PC-9 (cell line): ENCODE results near the gene CLCN3. TPM values are rescaled to one million over a fixed set of nuclear protein-coding genes. Genes with fewer than 3 reads are reported as not detected.
"Not testable (repeated sequence)": the region's sequence is repeated elsewhere in the genome, so short reads cannot be mapped to it uniquely, and the experiment has no call there.

Experiments
- BruUV-seq: library from RNA; stranded (reverse); fragments of 400-500 nt; replicated peaks from 2 replicates; lab custom pipeline; 2021; lab: Mats Ljungman, UMichigan
- CTCF ChIA-PET: fragments of 300-600 bp; sonication (Branson Sonifier 250); formaldehyde crosslinking; loops from one replicate; lab custom pipeline; 2022; ENCODE audit warnings: antibody characterized with exemption; lab: Charles Lee
- POLR2A ChIA-PET: fragments of 300-600 bp; sonication (Branson Sonifier 250); formaldehyde crosslinking; loops from one replicate; lab custom pipeline; 2022; ENCODE audit warnings: antibody characterized with exemption; ENCODE audit not compliant: unreplicated experiment; lab: Charles Lee
- DNase-seq, 2 experiments: peaks; one replicate each; pipeline versions ENCODE4 v3.0.0 to v3.0.0-alpha.2; 2015 to 2022; ENCODE audit warnings: mixed read lengths in 1 of 2
- H2AFZ ChIP-seq: fragments of 200-600 bp; sonication (generic); 2 replicates; pipeline ENCODE4 v1.8.1; 2017; ENCODE audit warnings: antibody characterized with exemption
- H3F3A ChIP-seq: fragments of 200-600 bp; sonication (generic); 2 replicates; pipeline ENCODE4 v1.8.1; 2017; ENCODE audit warnings: antibody characterized with exemption, mild to moderate bottlenecking, low read depth; ENCODE audit not compliant: insufficient read depth
- H3K27ac ChIP-seq: fragments of 200-600 bp; sonication (generic); 2 replicates; pipeline ENCODE4 v1.6.1; 2016; ENCODE audit warnings: mixed run types
- H3K27me3 ChIP-seq: fragments of 200-600 bp; sonication (generic); 2 replicates; pipeline ENCODE4 v1.6.1; 2016; ENCODE audit warnings: low read depth, mixed run types; ENCODE audit not compliant: insufficient read depth
- H3K36me3 ChIP-seq: fragments of 200-600 bp; sonication (generic); 2 replicates; pipeline ENCODE4 v1.6.1; 2016; ENCODE audit warnings: low read depth, mixed run types
- H3K4me1 ChIP-seq: fragments of 200-600 bp; sonication (generic); replicated peaks from 2 replicates; pipeline ENCODE4 v1.6.1; 2016; ENCODE audit warnings: mixed run types; ENCODE audit not compliant: insufficient read depth
- H3K4me2 ChIP-seq: fragments of 200-600 bp; sonication (generic); 2 replicates; pipeline ENCODE4 v1.6.1; 2017; ENCODE audit warnings: mixed run types
- H3K4me3 ChIP-seq: fragments of 200-600 bp; sonication (generic); 2 replicates; pipeline ENCODE4 v1.6.1; 2016; ENCODE audit warnings: mixed run types
- H3K79me2 ChIP-seq: fragments of 200-600 bp; sonication (generic); 2 replicates; pipeline ENCODE4 v1.6.1; 2017; ENCODE audit warnings: low read depth, mixed run types
- H3K9me2 ChIP-seq: fragments of 200-600 bp; sonication (generic); 2 replicates; pipeline ENCODE4 v1.8.1; 2017; ENCODE audit warnings: mild to moderate bottlenecking; ENCODE audit not compliant: insufficient read depth
- H3K9me3 ChIP-seq: fragments of 200-600 bp; sonication (generic); 2 replicates; pipeline ENCODE4 v1.8.1; 2016; ENCODE audit warnings: low read depth; ENCODE audit not compliant: insufficient read depth
- H4K20me1 ChIP-seq: fragments of 200-600 bp; sonication (generic); 2 replicates; pipeline ENCODE4 v1.8.1; 2017; ENCODE audit not compliant: insufficient read depth
- EZH2 ChIP-seq: fragments of 200-600 bp; sonication (generic); IDR thresholded peaks from 2 replicates; pipeline ENCODE4 v1.8.0; 2017; ENCODE audit warnings: antibody characterized with exemption, low read depth
- intact Hi-C: fragments of 100-400 bp; cut with micrococcal nuclease; formaldehyde crosslinking; loops from one replicate; pipeline ENCODE4 v1.10.0; 2022; ENCODE audit not compliant: unreplicated experiment
- total RNA-seq: library from RNA; stranded (reverse); gene quantifications from 2 replicates; pipeline ENCODE4 v1.2.3, GENCODE V29; 2021
- TF ChIP-seq, protein P1 (sequence below): fragments of 200-600 bp; sonication (generic); conservative IDR thresholded peaks from 2 replicates; pipeline ENCODE4 v1.6.1; 2017; ENCODE audit warnings: mixed run types, antibody characterized with exemption, mild to moderate bottlenecking, moderate library complexity

CLCN3 gene
- total RNA-seq, 1 experiment from 2014 or later: 51.6 TPM

DNA sequence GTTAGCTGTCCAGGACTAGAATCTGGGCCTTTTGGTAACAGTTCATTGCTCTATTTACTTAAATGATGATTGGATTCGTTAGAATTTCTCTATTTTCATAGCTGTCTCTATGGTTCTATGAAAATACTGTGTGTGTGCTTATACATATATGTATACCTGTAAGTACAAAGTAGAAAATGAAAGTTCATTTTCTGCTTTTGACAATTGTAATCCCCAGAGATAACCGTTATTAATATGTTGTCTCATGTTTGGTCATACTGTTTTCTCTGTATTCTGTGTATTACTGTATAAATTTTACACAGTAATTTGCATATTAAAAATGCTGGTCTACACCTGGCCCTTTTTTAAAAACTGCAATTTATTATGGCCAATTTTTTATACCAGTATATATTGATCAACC is 55.4 kb downstream of the CLCN3 start:
- Histone ChIP-seq H3K79me2 (0 out of 2 replicates have a peak, but pooled peaks cover 9% of the 10 kb centered on the region), H3K4me1 (no peaks in the 10 kb centered on the region), H3F3A (no peaks in the 10 kb centered on the region), H3K4me3 (no peak overlapping the region), H3K9me3 (no peaks in the 10 kb centered on the region), H3K27me3 (no peaks in the 10 kb centered on the region), H4K20me1 (no peaks in the 10 kb centered on the region), H3K36me3 (no peaks in the 10 kb centered on the region), H2AFZ (no peak overlapping the region), H3K9me2 (no peaks in the 10 kb centered on the region), H3K27ac (no peak overlapping the region), H3K4me2 (no peak overlapping the region)
- TF ChIP-seq, protein P1, sequence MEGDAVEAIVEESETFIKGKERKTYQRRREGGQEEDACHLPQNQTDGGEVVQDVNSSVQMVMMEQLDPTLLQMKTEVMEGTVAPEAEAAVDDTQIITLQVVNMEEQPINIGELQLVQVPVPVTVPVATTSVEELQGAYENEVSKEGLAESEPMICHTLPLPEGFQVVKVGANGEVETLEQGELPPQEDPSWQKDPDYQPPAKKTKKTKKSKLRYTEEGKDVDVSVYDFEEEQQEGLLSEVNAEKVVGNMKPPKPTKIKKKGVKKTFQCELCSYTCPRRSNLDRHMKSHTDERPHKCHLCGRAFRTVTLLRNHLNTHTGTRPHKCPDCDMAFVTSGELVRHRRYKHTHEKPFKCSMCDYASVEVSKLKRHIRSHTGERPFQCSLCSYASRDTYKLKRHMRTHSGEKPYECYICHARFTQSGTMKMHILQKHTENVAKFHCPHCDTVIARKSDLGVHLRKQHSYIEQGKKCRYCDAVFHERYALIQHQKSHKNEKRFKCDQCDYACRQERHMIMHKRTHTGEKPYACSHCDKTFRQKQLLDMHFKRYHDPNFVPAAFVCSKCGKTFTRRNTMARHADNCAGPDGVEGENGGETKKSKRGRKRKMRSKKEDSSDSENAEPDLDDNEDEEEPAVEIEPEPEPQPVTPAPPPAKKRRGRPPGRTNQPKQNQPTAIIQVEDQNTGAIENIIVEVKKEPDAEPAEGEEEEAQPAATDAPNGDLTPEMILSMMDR: no peak
- no peak for TF ChIP-seq EZH2
- BruUV-seq: no TSS peak
- CTCF ChIA-PET: no interaction called here
- intact Hi-C loops: no loop called here
- DNase-seq: no peak
- POLR2A ChIA-PET: no interaction called here

DNA sequence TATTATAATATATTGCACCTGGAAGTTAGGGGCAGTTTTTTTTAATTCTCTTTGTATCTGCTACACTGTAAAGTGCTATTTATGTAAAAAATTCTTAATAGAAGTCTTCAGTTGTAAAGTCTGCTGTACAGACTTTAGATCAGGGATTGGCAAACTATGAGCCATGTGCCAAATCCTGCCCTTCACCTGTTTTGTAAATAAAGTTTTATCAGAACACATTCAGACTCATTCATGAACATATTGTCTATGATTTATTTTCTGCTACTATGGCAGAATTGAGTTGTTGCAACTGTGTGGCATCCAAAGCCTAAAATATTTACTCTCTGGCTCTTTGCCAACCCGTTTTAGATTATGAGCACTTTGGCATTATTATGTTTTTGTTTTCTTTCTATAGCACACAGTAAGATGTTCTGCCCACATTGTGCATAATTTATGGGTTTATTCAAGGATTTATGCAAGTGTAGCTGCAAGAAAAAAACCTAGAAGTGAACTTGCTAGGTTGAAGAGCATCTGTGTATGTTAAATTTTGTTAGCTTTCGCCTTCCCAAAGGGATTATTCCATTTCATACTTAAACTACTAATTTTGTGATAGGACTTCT is 56.9 kb downstream of the CLCN3 start:
- no peaks in the 10 kb centered on the region for H4K20me1 ChIP-seq
- no peak overlapping the region for H3K4me2 ChIP-seq
- H3K9me3 ChIP-seq: no peaks in the 10 kb centered on the region
- H3K4me1 ChIP-seq: no peaks in the 10 kb centered on the region
- CTCF ChIA-PET: no interaction called here
- H3K27ac ChIP-seq: no peak overlapping the region
- no peak overlapping the region for H3K4me3 ChIP-seq
- intact Hi-C loops: no loop called here
- BruUV-seq: no TSS peak
- no peaks in the 10 kb centered on the region for H3K9me2 ChIP-seq
- H3K79me2 ChIP-seq: 0 out of 2 replicates have a peak, but pooled peaks cover 9% of the 10 kb centered on the region
- H3K27me3 ChIP-seq: no peaks in the 10 kb centered on the region
- H2AFZ ChIP-seq: no peak overlapping the region
- no peaks in the 10 kb centered on the region for H3K36me3 ChIP-seq
- TF ChIP-seq EZH2: no peak
- TF ChIP-seq, protein P1: no peak
- POLR2A ChIA-PET: no interaction called here
- H3F3A ChIP-seq: no peaks in the 10 kb centered on the region
- DNase-seq: no peak

DNA sequence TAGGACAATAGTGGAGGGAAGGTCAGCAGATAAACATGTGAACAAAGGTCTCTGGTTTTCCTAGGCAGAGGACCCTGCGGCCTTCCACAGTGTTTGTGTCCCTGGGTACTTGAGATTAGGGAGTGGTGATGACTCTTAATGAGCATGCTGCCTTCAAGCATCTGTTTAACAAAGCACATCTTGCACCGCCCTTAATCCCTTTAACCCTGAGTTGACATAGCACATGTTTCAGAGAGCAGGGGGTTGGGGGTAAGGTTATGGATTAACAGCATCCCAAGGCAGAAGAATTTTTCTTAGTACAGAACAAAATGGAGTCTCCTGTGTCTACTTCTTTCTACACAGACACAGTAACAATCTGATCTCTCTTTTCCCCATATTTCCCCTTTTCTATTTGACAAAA is 58.1 kb downstream of the CLCN3 start:
- H3F3A ChIP-seq, H3K36me3 ChIP-seq, POLR2A ChIA-PET, H3K27me3 ChIP-seq, H2AFZ ChIP-seq, H4K20me1 ChIP-seq, CTCF ChIA-PET, H3K79me2 ChIP-seq, H3K9me2 ChIP-seq, H3K9me3 ChIP-seq, H3K4me2 ChIP-seq, intact Hi-C loops, H3K27ac ChIP-seq, BruUV-seq, H3K4me3 ChIP-seq, H3K4me1 ChIP-seq, DNase-seq: not testable (repeated sequence)

DNA sequence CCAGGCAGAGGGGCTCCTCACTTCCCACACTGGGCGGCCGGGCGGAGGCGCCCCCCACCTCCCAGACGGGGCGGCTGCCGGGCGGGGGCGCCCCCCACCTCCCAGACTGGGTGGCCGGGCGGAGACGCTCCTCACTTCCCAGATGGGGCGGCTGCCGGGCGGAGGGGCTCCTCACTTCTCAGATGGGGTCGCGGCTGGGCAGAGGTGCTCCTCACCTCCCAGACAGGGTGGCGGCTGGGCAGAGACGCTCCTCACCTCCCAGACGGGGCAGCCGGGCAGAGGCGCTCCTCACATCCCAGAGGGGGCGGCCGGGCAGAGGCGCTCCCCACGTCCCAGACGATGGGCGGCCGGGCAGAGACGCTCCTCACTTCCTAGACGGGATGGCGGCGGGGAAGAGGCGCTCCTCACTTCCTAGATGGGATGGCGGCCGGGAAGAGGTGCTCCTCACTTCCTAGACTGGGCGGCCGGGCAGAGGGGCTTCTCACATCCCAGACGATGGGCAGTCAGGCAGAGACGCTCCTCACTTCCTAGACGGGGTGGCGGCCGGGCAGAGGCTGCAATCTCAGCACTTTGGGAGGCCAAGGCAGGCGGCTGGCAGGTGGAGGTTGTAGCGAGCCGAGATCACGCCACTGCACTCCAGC is 58.7 kb downstream of the CLCN3 start:
- H2AFZ ChIP-seq, H3K4me3 ChIP-seq, H4K20me1 ChIP-seq, H3K4me2 ChIP-seq, H3K4me1 ChIP-seq, BruUV-seq, intact Hi-C loops, H3K79me2 ChIP-seq, H3K9me3 ChIP-seq, H3K27me3 ChIP-seq, DNase-seq, POLR2A ChIA-PET, CTCF ChIA-PET, H3K9me2 ChIP-seq, H3K36me3 ChIP-seq, H3K27ac ChIP-seq, H3F3A ChIP-seq: not testable (repeated sequence)
